Thyroid gland (tissue), 4 donors: ENCODE results near the gene FSTL1. TPM values are rescaled to one million over a fixed set of nuclear protein-coding genes. Genes with fewer than 3 reads are reported as not detected.
A peak's percentile ranks its signal among the peaks of the same experiment; 100 is the strongest.

ENCODE experiments used
- DNase-seq, 2 donors: peaks; one replicate each; pipeline ENCODE4 v3.0.0-alpha.2; 2019
- H3K27ac ChIP-seq, 3 donors: fragments of 200-600 bp; sonication (generic); 1 replicate in 2 of 3; 2 replicates in 1 of 3; pipeline ENCODE4 v1.5.1; 2016 to 2019; ENCODE audit warnings: mild to moderate bottlenecking in 1 of 3, moderate library complexity in 1 of 3
- H3K27me3 ChIP-seq: fragments of 200-600 bp; sonication (generic); one replicate; pipeline ENCODE4 v1.5.1; 2019
- H3K36me3 ChIP-seq, 2 donors: fragments of 200-600 bp; sonication (generic); one replicate each; pipeline ENCODE4 v1.5.1; 2016 to 2019
- H3K4me1 ChIP-seq, 2 donors: fragments of 200-600 bp; sonication (generic); one replicate each; pipeline ENCODE4 v1.5.1; 2017 to 2019
- H3K4me3 ChIP-seq, 3 donors: fragments of 200-600 bp; sonication (generic); replicated peaks in 1 of 3; 1 replicate in 2 of 3; 2 replicates in 1 of 3; pipeline ENCODE4 v1.5.1; 2016; ENCODE audit warnings: mild to moderate bottlenecking in 1 of 3
- H3K9me3 ChIP-seq: fragments of 200-600 bp; sonication (generic); one replicate; pipeline ENCODE4 v1.5.1; 2017
- CTCF ChIP-seq, 6 experiments: fragments of 200-600 bp in 3 of 6; fragments of 450-650 bp in 3 of 6; sonication (generic) in 3 of 6; IDR thresholded peaks; one replicate each; pipeline ENCODE4 v1.5.1; 2016 to 2019; ENCODE audit warnings: antibody characterized with exemption in 6 of 6, mild to moderate bottlenecking in 2 of 6, inconsistent platforms in 1 of 6, moderate library complexity in 1 of 6
- POLR2A ChIP-seq, 2 donors: fragments of 450-650 bp; IDR thresholded peaks; one replicate each; pipeline ENCODE4 v1.6.1; 2017; ENCODE audit warnings: antibody characterized with exemption in 2 of 2, mild to moderate bottlenecking in 2 of 2, moderate library complexity in 1 of 2
- WGBS, 2 donors: methylation state at CpG; one replicate each; pipeline ENCODE4 v1.1.5; 2017; 5-methylcytosine and 5-hydroxymethylcytosine counted together
- intact Hi-C: fragments of 100-400 bp; cut with DNase I; formaldehyde crosslinking; loops from one replicate; pipeline ENCODE4 v1.15.1; 2023
- total RNA-seq, 4 donors: library from RNA; depleted of rRNA; stranded (reverse); fragments of >200 nt; gene quantifications; one replicate each; pipeline ENCODE4 v1.2.3, GENCODE V29; 2016

The FSTL1 gene
- total RNA-seq, 4 donors from 2014 or later: 135 to 268 (median 228) TPM

- Histone ChIP-seq H3K4me3 (no peak overlapping the region), H3K27me3 (no peaks in the 10 kb centered on the region), H3K27ac (peak overlapping the region in 1 of 3 donors; percentile 50), H3K36me3 (no peaks in the 10 kb centered on the region), H3K9me3 (no peaks in the 10 kb centered on the region), H3K4me1 (peaks cover 38 to 43% of the 10 kb centered on the region in 2 donors)
- no peak for DNase-seq
- intact Hi-C loops: no loop called here
- WGBS, 2 donors: 64 to 76% methylated on average over 3 of the region's 3 CpGs
- no peak for TF ChIP-seq CTCF (IDR thresholded peaks at IDR 0.05)
- no peak for TF ChIP-seq POLR2A (IDR thresholded peaks at IDR 0.05)
Measured at GRCh38 chr3:120440762-120441161, 10.0 kb downstream of the FSTL1 start.

DNA sequence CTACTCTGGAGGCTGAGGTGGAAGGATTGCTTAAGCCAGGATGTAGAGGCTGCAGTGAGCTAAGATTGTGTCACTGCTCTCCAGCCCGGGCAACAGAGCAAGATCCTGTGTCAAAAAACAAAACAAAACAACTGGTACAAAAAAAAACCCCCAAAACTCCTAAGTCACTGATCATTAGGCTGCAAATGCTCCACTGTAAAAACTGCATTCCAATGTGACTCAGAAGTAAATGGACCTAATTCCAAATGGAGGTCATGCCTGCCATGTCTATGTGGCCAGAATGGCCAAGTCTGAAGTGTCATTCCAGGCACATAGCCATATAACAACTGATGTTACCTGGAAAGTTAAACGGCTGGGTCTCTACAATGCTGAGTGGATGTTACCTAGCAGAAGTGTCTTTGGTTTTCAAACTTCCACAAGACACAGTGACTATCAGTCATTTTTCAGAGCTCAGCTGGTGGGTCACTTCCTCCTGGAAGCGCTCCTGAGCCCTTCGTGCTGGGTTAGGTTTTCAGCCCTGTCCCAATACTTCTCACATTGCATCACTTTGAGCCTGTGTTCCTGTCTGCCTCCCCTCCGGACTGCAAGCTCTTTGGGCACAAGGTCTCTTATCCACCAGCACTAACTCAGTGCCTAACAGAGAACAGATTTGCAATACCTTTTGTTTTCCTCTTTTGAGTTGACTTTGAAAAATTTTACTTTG is 10.6 kb downstream of the FSTL1 start:
- H3K27me3 ChIP-seq: no peaks in the 10 kb centered on the region
- intact Hi-C loops: no loop called here
- H3K27ac ChIP-seq: peak overlapping the region; percentile 77 to 95 (median 85)
- whole genome bisulfite sequencing, 2 donors: 74 to 77% methylated on average over 5 of the region's 5 CpGs
- no peaks in the 10 kb centered on the region for H3K9me3 ChIP-seq
- H3K36me3 ChIP-seq: no peaks in the 10 kb centered on the region
- TF ChIP-seq POLR2A (IDR thresholded peaks at IDR 0.05) (no peak), CTCF (IDR thresholded peaks at IDR 0.05) (no peak)
- H3K4me1 ChIP-seq: peaks cover 38 to 49% of the 10 kb centered on the region in 2 donors
- H3K4me3 ChIP-seq: no peak overlapping the region
- no peak for DNase-seq

- no peaks in the 10 kb centered on the region for H3K36me3 ChIP-seq
- 13 to 20% methylated on average over 10 of the region's 10 CpGs for WGBS, 2 donors
- peak overlapping the region; percentile 77 to 95 (median 85) for H3K27ac ChIP-seq
- no peak overlapping the region for H3K4me3 ChIP-seq
- peak in 1 of 2 donors; percentile 42 for TF ChIP-seq POLR2A (IDR thresholded peaks at IDR 0.05)
- TF ChIP-seq CTCF (IDR thresholded peaks at IDR 0.05): no peak
- no peaks in the 10 kb centered on the region for H3K27me3 ChIP-seq
- H3K9me3 ChIP-seq: no peaks in the 10 kb centered on the region
- intact Hi-C loops: no loop called here
- peak; percentile 77 to 82 for DNase-seq
- H3K4me1 ChIP-seq: peaks cover 49 to 55% of the 10 kb centered on the region in 2 donors
Measured at GRCh38 chr3:120438665-120439370, 12.0 kb downstream of the FSTL1 start.

DNA sequence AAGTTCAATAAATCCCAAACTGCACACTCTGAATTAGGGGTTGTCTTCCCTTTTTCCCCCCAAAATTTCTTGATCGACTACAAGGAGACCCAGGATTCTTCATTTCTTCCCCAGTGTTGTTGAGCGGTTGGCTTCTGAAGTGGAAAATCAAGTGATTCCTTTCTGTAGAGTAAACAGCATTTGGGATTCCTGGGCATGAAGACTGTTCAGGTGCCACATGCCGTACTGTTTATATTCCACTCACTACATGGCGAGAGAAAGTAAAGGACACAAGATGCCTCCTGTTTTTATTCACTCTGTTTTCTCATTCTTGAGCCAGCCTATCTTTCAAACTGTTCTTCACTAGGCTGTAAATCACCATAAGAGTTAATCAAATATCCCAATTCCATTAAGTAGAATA is 12.6 kb downstream of the FSTL1 start:
- Histone ChIP-seq H3K27me3 (no peaks in the 10 kb centered on the region), H3K4me1 (peaks cover 55 to 61% of the 10 kb centered on the region in 2 donors), H3K4me3 (no peak overlapping the region), H3K36me3 (no peaks in the 10 kb centered on the region), H3K9me3 (no peaks in the 10 kb centered on the region), H3K27ac (peak overlapping the region; percentile 77 to 95 (median 85))
- TF ChIP-seq POLR2A (IDR thresholded peaks at IDR 0.05) (peak in 1 of 2 donors; percentile 17), CTCF (IDR thresholded peaks at IDR 0.05) (no peak)
- WGBS, 2 donors: 48 to 61% methylated on average over 4 of the region's 4 CpGs
- peak in 1 of 2 donors; percentile 32 for DNase-seq
- intact Hi-C loops: no loop called here

- H3K27me3 ChIP-seq: no peaks in the 10 kb centered on the region
- intact Hi-C loops: no loop called here
- no peaks in the 10 kb centered on the region for H3K36me3 ChIP-seq
- no peak overlapping the region for H3K4me3 ChIP-seq
- peaks cover 62 to 68% of the 10 kb centered on the region in 2 donors for H3K4me1 ChIP-seq
- WGBS, 2 donors: 79 to 90% methylated on average over 2 of the region's 2 CpGs
- DNase-seq: no peak
- H3K9me3 ChIP-seq: no peaks in the 10 kb centered on the region
- peak overlapping the region; percentile 77 to 95 (median 85) for H3K27ac ChIP-seq
- TF ChIP-seq POLR2A (IDR thresholded peaks at IDR 0.05) (no peak), CTCF (IDR thresholded peaks at IDR 0.05) (no peak)
Measured at GRCh38 chr3:120437559-120437958, 13.2 kb downstream of the FSTL1 start.
